ENCODE results near the gene SERINC3.

DNA sequence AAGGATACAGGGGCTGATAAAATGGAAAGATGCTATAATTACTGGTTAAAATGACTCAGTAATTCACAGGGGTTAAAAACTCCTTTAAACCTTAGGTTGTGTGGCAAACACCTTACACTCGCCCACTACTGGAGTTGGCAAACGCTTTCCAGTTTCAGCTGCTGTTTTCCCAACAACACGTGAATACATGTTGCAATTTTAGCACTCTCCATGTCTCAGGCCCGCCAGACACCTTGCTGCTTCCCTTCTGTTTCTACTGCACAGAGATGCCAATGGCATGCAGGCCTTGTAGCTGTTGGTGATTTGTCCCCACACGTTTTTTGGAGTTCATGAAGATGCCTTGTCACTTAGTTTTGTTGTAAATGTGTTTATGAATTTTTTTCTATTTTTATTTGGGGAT, 51.5 kb downstream of the SERINC3 start:
- TF ChIP-seq, protein P1, sequence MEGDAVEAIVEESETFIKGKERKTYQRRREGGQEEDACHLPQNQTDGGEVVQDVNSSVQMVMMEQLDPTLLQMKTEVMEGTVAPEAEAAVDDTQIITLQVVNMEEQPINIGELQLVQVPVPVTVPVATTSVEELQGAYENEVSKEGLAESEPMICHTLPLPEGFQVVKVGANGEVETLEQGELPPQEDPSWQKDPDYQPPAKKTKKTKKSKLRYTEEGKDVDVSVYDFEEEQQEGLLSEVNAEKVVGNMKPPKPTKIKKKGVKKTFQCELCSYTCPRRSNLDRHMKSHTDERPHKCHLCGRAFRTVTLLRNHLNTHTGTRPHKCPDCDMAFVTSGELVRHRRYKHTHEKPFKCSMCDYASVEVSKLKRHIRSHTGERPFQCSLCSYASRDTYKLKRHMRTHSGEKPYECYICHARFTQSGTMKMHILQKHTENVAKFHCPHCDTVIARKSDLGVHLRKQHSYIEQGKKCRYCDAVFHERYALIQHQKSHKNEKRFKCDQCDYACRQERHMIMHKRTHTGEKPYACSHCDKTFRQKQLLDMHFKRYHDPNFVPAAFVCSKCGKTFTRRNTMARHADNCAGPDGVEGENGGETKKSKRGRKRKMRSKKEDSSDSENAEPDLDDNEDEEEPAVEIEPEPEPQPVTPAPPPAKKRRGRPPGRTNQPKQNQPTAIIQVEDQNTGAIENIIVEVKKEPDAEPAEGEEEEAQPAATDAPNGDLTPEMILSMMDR (IDR thresholded peaks at IDR 0.05), result no peak
- TF ChIP-seq EZH2 (IDR thresholded peaks at IDR 0.05; ENCODE audit: borderline replicate concordance, insufficient read depth, low read depth, low read length, poor library complexity, severe bottlenecking), result no peak

All from B cell (primary cell).